Large intestine (tissue), 3 donors: ENCODE data around the gene RUFY4. TPM values are rescaled to one million over a fixed set of nuclear protein-coding genes. Genes with fewer than 3 reads are reported as not detected.

Experiments
- DNase-seq, 2 donors: peaks; one replicate each; pipeline versions ENCODE4 v3.0.0 to v3.0.0-alpha.2; 2013
- H3K27ac ChIP-seq: one replicate; pipeline ENCODE4 v1.5.1; 2013; ENCODE audit warnings: low read length
- H3K27me3 ChIP-seq: 2 replicates; pipeline ENCODE4 v1.6.1; 2013; ENCODE audit warnings: low read length; ENCODE audit not compliant: control insufficient read depth, insufficient read depth
- H3K36me3 ChIP-seq: 2 replicates; pipeline ENCODE4 v1.6.1; 2013; ENCODE audit warnings: low read length; ENCODE audit not compliant: control insufficient read depth, insufficient read depth
- H3K4me1 ChIP-seq: one replicate; pipeline ENCODE4 v1.6.1; 2013; ENCODE audit warnings: low read length; ENCODE audit not compliant: control insufficient read depth, insufficient read depth
- H3K4me3 ChIP-seq: one replicate; pipeline ENCODE4 v1.5.1; 2013; ENCODE audit warnings: low read length
- H3K9me3 ChIP-seq: one replicate; pipeline ENCODE4 v1.6.1; 2013; ENCODE audit warnings: mild to moderate bottlenecking, low read depth, low read length, moderate library complexity; ENCODE audit not compliant: control insufficient read depth
- WGBS: methylation state at CpG from one replicate; pipeline ENCODE4 v1.1.5; 2013; ENCODE audit warnings: low lambda C conversion rate; ENCODE audit not compliant: insufficient coverage; 5-methylcytosine and 5-hydroxymethylcytosine counted together
- polyA plus RNA-seq: library from polyadenylated mRNA; unstranded; fragments of 120-200 nt; gene quantifications from one replicate; pipeline ENCODE4 v1.2.1, GENCODE V29; 2013

RUFY4 gene
- polyA plus RNA-seq, 1 donor, result 0.69 TPM

DNA sequence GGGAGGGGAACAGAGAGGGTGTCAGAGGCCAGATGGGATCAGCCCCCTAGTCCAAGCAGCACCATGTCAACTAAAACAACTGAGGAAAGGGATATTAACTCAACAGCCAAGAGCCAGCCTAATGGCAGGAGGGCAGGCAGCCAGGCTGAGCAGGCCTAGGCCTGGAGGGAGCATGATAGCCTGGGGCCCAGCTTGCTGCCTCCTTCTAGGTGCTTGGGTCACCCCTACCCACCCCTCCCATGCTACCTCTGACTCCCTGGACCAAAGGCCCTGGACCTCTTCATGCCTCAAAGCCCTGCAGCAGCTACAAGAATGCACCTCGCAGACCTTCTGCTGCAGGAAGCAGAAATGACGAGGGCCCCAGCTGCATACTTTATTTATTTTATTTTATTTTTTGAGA lies 44.2 kb upstream of the RUFY4 start:
- H3K4me3 ChIP-seq, result no peak overlapping the region
- no peaks in the 10 kb centered on the region for H3K9me3 ChIP-seq
- H3K27me3 ChIP-seq, result no peaks in the 10 kb centered on the region
- H3K36me3 ChIP-seq, result no peaks in the 10 kb centered on the region
- no peak overlapping the region for H3K27ac ChIP-seq
- whole genome bisulfite sequencing, result no CpG with 5 or more reads among the region's 2 CpGs
- H3K4me1 ChIP-seq, result no peaks in the 10 kb centered on the region
- DNase-seq, result no peak

DNA sequence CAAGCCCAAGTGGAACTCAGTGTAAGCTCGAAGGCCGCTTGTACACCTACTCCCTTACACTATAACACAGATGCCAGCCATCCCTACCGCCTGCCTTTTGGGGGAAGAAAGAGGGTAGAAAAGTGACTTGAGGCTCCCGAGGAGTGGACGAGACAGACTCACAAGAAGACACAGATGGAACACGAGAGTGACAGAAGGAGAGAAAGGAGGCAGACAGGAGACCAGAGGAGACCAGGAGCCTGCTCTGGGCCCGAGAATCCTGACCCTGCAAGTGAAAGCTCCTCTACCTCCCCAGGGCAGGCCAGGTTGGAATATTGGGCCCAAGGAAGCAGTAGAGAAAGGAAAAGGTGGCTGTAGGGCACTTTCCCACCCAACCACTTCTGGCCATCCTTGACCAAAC lies 42.8 kb upstream of the RUFY4 start:
- Histone ChIP-seq H3K27me3 (peaks cover 4% of the 10 kb centered on the region), H3K9me3 (no peaks in the 10 kb centered on the region), H3K4me3 (no peak overlapping the region), H3K4me1 (no peaks in the 10 kb centered on the region), H3K36me3 (no peaks in the 10 kb centered on the region), H3K27ac (no peak overlapping the region)
- no peak for DNase-seq
- 93% methylated on average over 3 of the region's 7 CpGs for WGBS

DNA sequence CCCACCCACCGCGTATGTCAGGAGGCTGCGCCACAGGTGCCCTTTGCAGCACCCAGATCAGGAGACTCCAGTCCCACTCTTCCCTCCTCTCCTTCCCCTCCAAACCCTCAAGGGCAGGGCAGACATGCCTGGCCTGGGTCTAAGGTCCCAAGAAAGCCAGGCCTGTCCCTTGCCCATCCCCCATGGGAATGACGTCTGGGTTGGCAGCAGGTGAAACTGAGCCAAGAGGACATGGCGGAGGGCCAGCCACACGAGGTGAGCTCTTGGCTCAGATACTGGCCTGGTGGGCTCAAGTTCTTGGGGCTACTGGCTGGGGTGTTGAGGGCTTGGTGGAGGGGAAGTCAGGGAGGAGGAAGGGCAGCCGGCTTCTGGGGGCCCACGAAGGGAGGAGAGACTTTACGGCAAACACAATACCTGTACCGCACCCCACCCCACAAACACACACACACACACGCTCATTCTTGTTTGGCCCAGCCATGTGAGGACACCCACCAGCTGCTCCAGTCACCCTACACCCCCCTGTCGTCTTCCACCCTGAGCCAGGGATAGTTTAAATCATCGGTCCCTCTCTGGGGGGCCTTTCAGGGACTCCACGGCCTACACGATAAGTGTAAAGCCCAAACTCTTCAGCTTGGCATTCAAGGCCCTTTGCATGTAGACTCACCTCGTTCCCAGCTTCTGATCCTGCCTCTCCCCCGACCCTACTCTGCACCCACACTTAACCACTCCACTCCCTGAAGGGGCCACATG lies 42.2 kb upstream of the RUFY4 start:
- Histone ChIP-seq H3K27me3 (peaks cover 8% of the 10 kb centered on the region), H3K36me3 (no peaks in the 10 kb centered on the region), H3K9me3 (no peaks in the 10 kb centered on the region), H3K4me3 (no peak overlapping the region), H3K4me1 (no peaks in the 10 kb centered on the region), H3K27ac (no peak overlapping the region)
- no CpG with 5 or more reads among the region's 17 CpGs for WGBS
- DNase-seq, result no peak

DNA sequence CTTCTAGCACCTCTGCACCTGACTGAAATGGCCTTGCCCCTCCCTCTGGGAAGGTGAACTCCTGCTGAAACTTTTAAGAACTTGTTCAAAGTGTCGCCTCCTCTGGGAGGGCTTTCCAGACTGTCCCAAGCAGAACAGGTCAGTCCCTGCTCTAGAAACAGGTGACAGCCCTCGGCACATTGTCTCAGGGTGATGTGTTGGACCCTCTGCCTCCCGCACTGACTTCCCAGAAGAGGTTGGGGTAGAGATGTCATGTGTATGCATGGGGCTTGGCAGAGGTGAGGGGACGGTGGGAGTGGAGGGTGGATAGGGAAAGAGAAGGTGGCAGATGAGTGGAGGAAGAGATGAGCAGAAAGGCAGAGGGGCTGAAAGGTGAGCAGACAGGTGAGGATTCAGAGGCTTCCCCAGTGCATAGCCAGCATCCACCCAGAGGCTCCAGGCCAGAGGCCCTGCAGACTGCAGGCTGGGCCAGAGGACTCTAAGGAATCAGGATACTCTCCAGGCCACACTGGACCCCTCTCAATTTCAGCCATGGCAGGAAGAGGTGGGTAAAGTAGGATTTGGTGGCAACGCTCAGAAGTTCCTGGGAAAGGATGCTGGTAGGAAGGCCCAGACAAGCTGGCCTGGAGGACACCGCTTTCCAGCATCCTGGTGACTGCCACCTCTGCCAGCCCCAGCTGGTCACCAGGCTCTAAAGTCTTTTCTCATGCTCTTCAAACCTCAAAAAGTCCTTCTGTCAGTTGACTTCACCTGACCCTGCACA lies 41.4 kb upstream of the RUFY4 start:
- H3K9me3 ChIP-seq, result no peaks in the 10 kb centered on the region
- H3K27ac ChIP-seq, result no peak overlapping the region
- H3K4me3 ChIP-seq, result no peak overlapping the region
- 95% methylated on average over 2 of the region's 6 CpGs for WGBS
- H3K4me1 ChIP-seq, result no peaks in the 10 kb centered on the region
- peaks cover 15% of the 10 kb centered on the region for H3K27me3 ChIP-seq
- H3K36me3 ChIP-seq, result no peaks in the 10 kb centered on the region
- DNase-seq, result no peak

DNA sequence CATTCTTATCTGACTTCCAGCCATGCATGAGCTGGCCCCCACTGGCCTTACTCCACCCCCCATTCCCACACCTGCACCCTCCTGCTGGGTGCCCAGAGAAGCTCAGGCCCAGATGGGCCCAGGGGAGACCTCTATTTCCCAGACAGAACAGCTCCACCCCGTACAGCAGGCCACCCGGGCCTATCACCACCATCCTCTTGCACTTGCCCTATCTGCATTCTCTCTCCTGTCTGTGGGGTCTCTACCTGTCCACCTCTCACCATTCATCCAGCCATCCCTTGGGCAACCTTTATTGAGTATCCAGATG lies 40.9 kb upstream of the RUFY4 start:
- H3K27ac ChIP-seq, result no peak overlapping the region
- DNase-seq, result no peak
- no peaks in the 10 kb centered on the region for H3K9me3 ChIP-seq
- H3K27me3 ChIP-seq, result peaks cover 20% of the 10 kb centered on the region
- no peak overlapping the region for H3K4me3 ChIP-seq
- WGBS, result no CpG with 5 or more reads among the region's 2 CpGs
- H3K36me3 ChIP-seq, result no peaks in the 10 kb centered on the region
- H3K4me1 ChIP-seq, result no peaks in the 10 kb centered on the region

DNA sequence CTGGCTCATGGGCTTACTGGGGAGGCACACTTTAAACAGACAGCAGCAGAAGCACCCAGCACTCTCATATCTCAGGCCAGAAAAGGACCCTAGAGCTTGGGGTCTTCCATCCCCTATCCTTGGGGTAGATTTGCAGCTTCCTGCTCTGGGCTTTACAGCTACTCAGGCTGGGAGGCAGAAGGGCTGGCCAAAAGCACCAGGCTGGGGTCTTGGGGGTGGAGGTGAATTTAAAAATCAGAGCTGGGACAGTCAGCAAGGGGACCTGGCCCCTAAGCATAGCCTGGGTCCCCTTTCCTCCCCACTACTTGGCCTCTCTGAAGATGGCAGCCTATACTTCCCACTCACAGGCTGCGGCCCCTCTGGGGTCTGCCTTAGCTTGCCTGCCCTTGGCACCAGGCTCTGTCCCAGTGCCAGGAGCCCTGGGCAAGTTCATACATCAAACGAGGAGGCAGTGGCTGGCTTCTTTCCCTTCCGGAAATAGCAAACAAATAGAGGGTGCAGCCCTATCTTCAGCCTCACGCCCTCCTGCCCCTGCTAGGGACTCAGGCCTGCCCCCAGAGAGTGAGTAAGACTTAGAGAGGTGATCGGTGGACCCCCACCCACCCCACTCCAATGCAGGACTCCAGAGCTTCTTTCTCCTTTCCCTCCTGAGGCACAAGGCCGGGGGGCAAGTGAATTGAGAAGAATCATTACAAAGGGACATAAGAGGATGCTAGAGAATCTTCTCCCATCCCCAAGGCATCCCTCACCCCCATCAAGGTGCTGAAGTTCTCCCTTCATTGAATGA lies 40.3 kb upstream of the RUFY4 start:
- no CpG with 5 or more reads among the region's 6 CpGs for WGBS
- H3K4me1 ChIP-seq, result no peaks in the 10 kb centered on the region
- no peak overlapping the region for H3K27ac ChIP-seq
- H3K27me3 ChIP-seq, result peaks cover 26% of the 10 kb centered on the region
- no peak for DNase-seq
- no peaks in the 10 kb centered on the region for H3K36me3 ChIP-seq
- H3K4me3 ChIP-seq, result no peak overlapping the region
- no peaks in the 10 kb centered on the region for H3K9me3 ChIP-seq

DNA sequence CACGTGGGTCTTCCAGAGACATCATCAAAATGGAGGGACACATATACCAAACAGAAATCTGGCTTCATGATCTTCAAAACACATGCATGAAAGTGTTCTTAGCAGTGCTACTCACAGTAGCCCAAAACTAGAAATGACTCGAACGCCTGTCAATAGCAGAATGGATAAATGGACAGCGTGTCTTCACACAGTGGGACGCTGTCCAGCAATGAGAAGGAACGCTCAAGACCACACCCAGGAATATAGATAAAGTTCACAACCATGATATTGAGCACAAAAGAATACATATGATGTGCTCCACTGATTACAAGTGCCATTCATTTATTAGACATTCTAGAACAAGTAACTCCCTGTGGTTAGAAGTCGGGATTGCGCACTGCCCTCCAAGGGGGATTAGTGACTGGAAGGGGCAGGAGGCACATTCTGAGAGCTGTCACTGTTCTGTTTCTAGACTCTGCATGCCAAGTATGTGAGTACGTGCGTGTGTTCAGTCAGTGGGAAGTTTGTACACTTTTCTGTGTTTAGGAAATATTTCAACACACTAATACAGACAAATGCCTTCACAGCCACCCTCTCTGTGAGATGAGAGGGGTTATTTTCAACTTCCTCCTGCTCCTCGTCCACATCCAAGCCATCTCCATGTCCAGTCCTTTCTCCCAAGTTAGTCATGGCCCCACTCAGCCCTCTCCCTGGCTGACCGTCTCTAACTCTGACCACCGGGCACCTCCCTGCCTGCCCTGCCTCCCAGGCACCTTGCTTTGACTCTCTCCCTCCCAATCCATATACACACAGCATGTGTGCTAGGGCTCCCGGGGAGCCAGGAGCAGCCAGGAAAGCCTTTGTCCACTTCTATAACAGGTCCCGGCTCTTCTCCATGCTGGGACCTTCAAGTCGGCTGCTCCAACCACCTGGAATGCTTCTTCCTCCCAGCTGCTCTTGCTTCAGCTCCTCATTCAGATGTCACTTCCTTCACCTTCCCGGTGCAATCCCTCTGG lies 39.4 kb upstream of the RUFY4 start:
- peaks cover 7% of the 10 kb centered on the region for H3K4me1 ChIP-seq
- no peak for DNase-seq
- WGBS, result 78% methylated on average over 4 of the region's 17 CpGs

DNA sequence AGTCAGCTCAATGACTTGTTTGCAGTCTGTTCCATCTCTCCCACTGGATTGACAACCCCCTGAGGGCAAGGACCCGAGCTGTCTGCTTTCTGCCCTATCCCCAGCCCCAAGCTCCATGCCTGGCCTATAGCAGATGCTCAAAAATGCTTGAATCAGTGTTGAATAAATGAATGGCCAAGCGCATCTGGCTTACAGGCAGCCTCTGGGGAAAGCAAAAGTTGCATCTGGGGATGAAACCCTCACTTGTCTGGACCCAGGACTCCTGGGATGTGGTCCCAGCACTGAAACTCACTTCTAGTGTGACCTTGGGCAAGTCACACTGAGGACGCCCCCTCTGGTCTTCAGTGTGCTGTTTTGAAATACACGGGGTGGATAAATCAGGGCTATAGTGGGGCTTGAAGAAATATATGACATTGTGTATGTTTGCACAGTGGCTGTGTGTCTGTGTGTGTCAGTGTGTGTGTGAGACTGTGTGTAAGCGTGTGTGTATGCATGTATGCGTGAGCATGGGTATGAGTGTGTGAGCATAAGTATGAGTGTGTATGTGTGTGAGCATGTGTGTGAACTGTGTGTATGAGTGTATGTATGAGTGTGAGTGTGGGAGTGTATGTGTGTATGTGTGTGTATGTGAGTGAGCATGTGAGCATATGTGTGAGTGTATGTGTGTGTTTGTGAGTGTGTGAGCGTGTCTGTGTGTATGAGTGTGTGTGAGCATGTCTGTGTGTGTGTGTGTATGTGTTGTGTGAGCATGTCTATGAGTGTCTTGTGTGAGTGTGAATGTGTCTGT lies 38.5 kb upstream of the RUFY4 start:
- Histone ChIP-seq H3K36me3 (no peaks in the 10 kb centered on the region), H3K4me1 (peaks cover 7% of the 10 kb centered on the region), H3K9me3 (peaks cover 3% of the 10 kb centered on the region), H3K4me3 (no peak overlapping the region), H3K27ac (no peak overlapping the region), H3K27me3 (peaks cover 35% of the 10 kb centered on the region)
- WGBS, result no CpG with 5 or more reads among the region's 7 CpGs
- DNase-seq, result no peak

More for the DNA sequence above, 39.4 kb upstream of the RUFY4 start:
- H3K36me3 ChIP-seq, result no peaks in the 10 kb centered on the region
- no peak overlapping the region for H3K4me3 ChIP-seq
- H3K27me3 ChIP-seq, result peaks cover 35% of the 10 kb centered on the region
- H3K27ac ChIP-seq, result no peak overlapping the region
- H3K9me3 ChIP-seq, result peaks cover 3% of the 10 kb centered on the region

DNA sequence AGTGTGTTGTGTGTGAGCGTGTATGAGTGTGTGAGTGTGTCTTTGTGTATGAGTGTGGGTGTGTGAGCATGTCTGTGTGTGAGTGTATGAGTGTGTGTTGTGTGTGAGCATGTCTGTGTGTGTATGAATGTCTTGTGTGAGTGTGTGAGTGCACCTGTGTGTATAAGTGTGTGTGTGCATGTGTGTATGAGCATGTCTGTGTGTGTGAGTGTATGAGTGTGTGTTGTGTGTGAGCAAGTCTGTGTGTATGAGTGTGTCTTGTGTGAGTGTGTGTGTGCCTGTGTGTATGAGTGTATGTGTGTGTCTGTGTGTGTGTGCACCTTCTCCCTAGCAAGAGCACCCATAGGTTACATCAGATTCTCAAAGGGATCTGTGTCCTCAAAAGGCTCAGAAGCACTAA lies 37.8 kb upstream of the RUFY4 start:
- Histone ChIP-seq H3K9me3 (peaks cover 3% of the 10 kb centered on the region), H3K4me3 (no peak overlapping the region), H3K36me3 (no peaks in the 10 kb centered on the region), H3K27me3 (peaks cover 35% of the 10 kb centered on the region), H3K4me1 (peaks cover 7% of the 10 kb centered on the region), H3K27ac (no peak overlapping the region)
- WGBS, result no CpG with 5 or more reads among the region's 1 CpG
- no peak for DNase-seq
